ENCODE data around the gene KCNQ5.

- TF ChIP-seq CTCF (IDR thresholded peaks at IDR 0.05) (no peak), POLR2A (IDR thresholded peaks at IDR 0.05) (no peak)
Observed at GRCh38 chr6:72966628-72967280, 344.9 kb downstream of the KCNQ5 start.
